Epithelial cell of proximal tubule (primary cell): ENCODE results near the gene BNIP5. TPM values are rescaled to one million over a fixed set of nuclear protein-coding genes. Genes with fewer than 3 reads are reported as not detected.

Source experiments
- DNase-seq: peaks from one replicate; pipeline ENCODE4 v3.0.0-alpha.2; 2011; ENCODE audit warnings: low read depth
- H3K4me3 ChIP-seq: 2 replicates; pipeline ENCODE4 v1.5.1; 2011; ENCODE audit warnings: low read depth, mild to moderate bottlenecking, low read length
- CTCF ChIP-seq: conservative IDR thresholded peaks from 2 replicates; pipeline ENCODE4 v1.5.1; 2012; ENCODE audit warnings: low read depth, mild to moderate bottlenecking, low read length
- total RNA-seq: library from RNA; depleted of rRNA; stranded (reverse); fragments of >200 nt; gene quantifications from 2 replicates; pipeline ENCODE4 v1.2.3, GENCODE V29; 2015

Gene BNIP5
- total RNA-seq, 1 donor from 2014 or later = under 0.01 TPM

- DNase-seq = no peak
- H3K4me3 ChIP-seq = no peak within 1 kb of the TSS
- TF ChIP-seq CTCF = no peak
Measured at GRCh38 chr6:36269834-36270705, 66.6 kb downstream of the BNIP5 start, which contains the start of gene PNPLA1. PNPLA1 (plus strand) TSS chr6:36270060; CDS start chr6:36270460, 400 bp downstream.

- no peak for DNase-seq
- TF ChIP-seq CTCF = no peak
- no peak overlapping the region for H3K4me3 ChIP-seq
Measured at GRCh38 chr6:36268478-36269275, 68.0 kb downstream of the BNIP5 start.

DNA sequence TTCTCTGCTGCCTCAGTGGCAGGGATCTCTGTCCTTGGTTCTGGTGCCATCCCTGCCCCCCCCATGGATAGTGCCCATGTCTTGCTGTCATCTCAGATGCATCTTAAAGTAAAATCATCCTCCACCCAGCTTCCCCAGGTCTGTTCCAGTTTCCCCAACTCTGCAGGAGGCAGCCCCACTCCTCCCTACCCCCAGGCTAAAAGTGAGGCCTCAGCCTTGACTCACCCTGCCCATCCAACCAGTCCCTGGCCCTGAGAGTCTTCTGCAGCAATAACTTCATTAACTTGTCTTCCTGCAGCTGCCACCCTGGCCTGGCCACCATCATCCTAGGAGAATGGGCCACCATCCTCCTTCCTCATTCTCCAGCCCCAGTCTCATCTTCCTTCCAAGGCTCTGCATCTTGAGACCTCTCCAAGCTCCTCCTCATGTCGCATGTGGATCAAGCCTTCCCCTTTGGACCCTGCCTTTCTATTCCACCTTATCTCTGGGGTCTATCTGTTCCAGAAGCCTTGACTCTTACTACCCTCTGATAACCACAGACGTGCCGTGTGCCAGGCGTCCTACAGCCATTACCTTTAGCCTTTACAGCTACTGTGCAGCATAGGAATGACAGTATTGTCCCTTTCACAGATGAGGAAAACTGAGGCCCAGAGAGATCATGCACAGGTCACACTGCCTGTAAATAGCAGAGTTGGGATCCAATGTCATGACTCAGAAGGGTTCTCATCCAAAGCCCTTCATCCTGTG lies 68.8 kb downstream of the BNIP5 start:
- TF ChIP-seq CTCF = no peak
- no peak overlapping the region for H3K4me3 ChIP-seq
- no peak for DNase-seq

DNA sequence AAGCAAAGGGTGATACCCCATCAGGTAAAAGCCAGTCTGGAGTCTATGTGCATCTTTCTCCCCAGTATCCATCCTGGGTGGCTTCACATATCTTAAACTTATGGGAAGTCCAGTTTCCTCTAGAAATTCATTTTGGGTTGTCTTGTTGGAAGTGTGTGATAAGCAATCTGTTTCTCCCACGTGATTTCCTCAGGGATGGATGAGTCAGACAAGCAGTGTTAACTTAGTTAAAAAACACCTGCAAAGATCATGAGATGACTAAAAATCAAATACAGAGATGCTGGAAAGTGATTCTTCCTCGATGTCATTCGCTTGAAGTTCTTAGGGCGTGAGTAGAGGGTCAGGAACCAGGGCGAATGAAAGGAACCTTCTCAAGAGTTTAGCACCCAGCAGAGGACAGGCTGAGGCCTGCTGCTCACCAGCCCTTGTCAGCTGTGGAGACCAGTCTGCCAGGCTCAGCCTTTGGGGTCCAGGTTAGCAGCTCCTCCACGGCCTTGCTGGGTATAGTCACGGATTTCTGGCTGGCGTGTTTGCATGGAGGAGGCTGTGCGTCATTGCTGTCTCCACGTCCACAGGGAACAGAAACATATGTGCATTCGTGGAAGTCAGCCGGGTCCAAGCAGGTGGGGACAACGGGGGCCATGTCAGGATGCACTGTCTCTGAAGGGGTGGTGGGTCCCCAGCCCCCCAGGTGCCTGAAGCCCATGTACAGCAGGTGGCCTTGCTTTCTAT lies 69.6 kb downstream of the BNIP5 start:
- no peak for DNase-seq
- no peak overlapping the region for H3K4me3 ChIP-seq

More for the DNA sequence above, 69.6 kb downstream of the BNIP5 start:
- no peak for TF ChIP-seq CTCF

Other genes with a start within 250 kb of the BNIP5 start
- 33.8 and 44.6 TPM in 2 replicates for gene MAPK13, start 206.4 kb downstream of the BNIP5 start, total RNA-seq
- gene BRPF3, start 140.1 kb downstream of the BNIP5 start, total RNA-seq = 7.1 and 11.4 TPM in 2 replicates
- gene PNPLA1, start 66.8 kb downstream of the BNIP5 start, total RNA-seq = not detected in 2 replicates
- 0.87 and 3.2 TPM in 2 replicates for gene ETV7, start 50.8 kb upstream of the BNIP5 start, total RNA-seq
- gene PXT1, start 106.0 kb upstream of the BNIP5 start, total RNA-seq = not detected in 2 replicates
- 48.8 and 54.0 TPM in 2 replicates for gene KCTD20, start 106.1 kb upstream of the BNIP5 start, total RNA-seq
- gene STK38, start 210.6 kb upstream of the BNIP5 start, total RNA-seq = 18.3 and 21.5 TPM in 2 replicates